Activated CD8-positive, alpha-beta T cell treated with anti-CD3 and anti-CD28 coated beads, Interleukin-2, amount 10 ng/mL, durations not matched to agents 7 days and 5 days (primary cell): ENCODE data around the gene FBXO41. TPM values are rescaled to one million over a fixed set of nuclear protein-coding genes. Genes with fewer than 3 reads are reported as not detected.

Source experiments
- total RNA-seq, 2 experiments: library from RNA; stranded (reverse); gene quantifications; one replicate each; pipeline ENCODE4 v1.2.3, GENCODE V29; 2021

FBXO41 gene
- total RNA-seq, 2 experiments from 2014 or later = 32.0 to 32.3 TPM

Other genes with a start within 250 kb of the FBXO41 start
- 10 to 100 TPM; 15.7 to 18.6 TPM for gene SFXN5, start 212.8 kb downstream of the FBXO41 start, total RNA-seq
- 1 to 10 TPM; 1.4 to 1.7 TPM for gene RAB11FIP5, start 171.5 kb downstream of the FBXO41 start, total RNA-seq
- not detected for gene NOTO, start 81.9 kb downstream of the FBXO41 start, total RNA-seq
- gene SMYD5, start 70.2 kb downstream of the FBXO41 start, total RNA-seq = 10 to 100 TPM; 16.6 to 21.3 TPM
- gene PRADC1, start 51.2 kb downstream of the FBXO41 start, total RNA-seq = 10 to 100 TPM; 19.0 to 19.1 TPM
- gene CCT7, start 50.2 kb downstream of the FBXO41 start, total RNA-seq = 100 to 1,000 TPM; 347 to 362 TPM
- not detected for gene EGR4, start 9.1 kb upstream of the FBXO41 start, total RNA-seq
- gene ALMS1, start 101.4 kb upstream of the FBXO41 start, total RNA-seq = 10 to 100 TPM; 19.9 to 21.3 TPM